Endodermal cell (in vitro differentiated cells): ENCODE data around the gene LONRF2. TPM values are rescaled to one million over a fixed set of nuclear protein-coding genes. Genes with fewer than 3 reads are reported as not detected.
"Not testable (repeated sequence)": the region's sequence is repeated elsewhere in the genome, so short reads cannot be mapped to it uniquely, and the experiment has no call there.

Experiments used
- DNase-seq: peaks from one replicate; pipeline ENCODE4 v3.0.0-alpha.2; 2017
- H3K27ac ChIP-seq: 2 replicates; pipeline ENCODE4 v1.5.1; 2013; ENCODE audit warnings: mild to moderate bottlenecking, low read depth, low read length, moderate library complexity
- H3K27me3 ChIP-seq: 2 replicates; pipeline ENCODE4 v1.6.1; 2013; ENCODE audit warnings: mild to moderate bottlenecking, low read length, moderate library complexity; ENCODE audit not compliant: insufficient read depth, control insufficient read depth, poor library complexity, severe bottlenecking
- H3K36me3 ChIP-seq: 2 replicates; pipeline ENCODE4 v1.7.0; 2013; ENCODE audit warnings: mild to moderate bottlenecking, low read length, moderate library complexity; ENCODE audit not compliant: control insufficient read depth, insufficient read depth
- H3K4me1 ChIP-seq: one replicate; pipeline ENCODE4 v1.7.0; 2013; ENCODE audit warnings: low read length; ENCODE audit not compliant: control insufficient read depth, insufficient read depth
- H3K4me3 ChIP-seq: 2 replicates; pipeline ENCODE4 v1.5.1; 2013; ENCODE audit warnings: mild to moderate bottlenecking, low read length, moderate library complexity
- H3K9ac ChIP-seq: 2 replicates; pipeline ENCODE4 v1.6.1; 2013; ENCODE audit warnings: mild to moderate bottlenecking, low read length, moderate library complexity; ENCODE audit not compliant: poor library complexity, severe bottlenecking; ENCODE audit errors: extremely low read depth
- H3K9me3 ChIP-seq: 2 replicates; pipeline ENCODE4 v1.6.1; 2013; ENCODE audit warnings: mild to moderate bottlenecking, low read length, moderate library complexity; ENCODE audit not compliant: control insufficient read depth
- H3K27ac Mint-ChIP-seq: 2 replicates; pipeline ENCODE4 v1.8.0; 2020; ENCODE audit warnings: mixed read lengths
- H3K27me3 Mint-ChIP-seq: 2 replicates; pipeline ENCODE4 v1.8.0; 2021; ENCODE audit warnings: mild to moderate bottlenecking, mixed read lengths; ENCODE audit not compliant: insufficient read depth
- H3K36me3 Mint-ChIP-seq: 2 replicates; pipeline ENCODE4 v1.8.0; 2020; ENCODE audit warnings: low read depth, mixed read lengths
- H3K4me1 Mint-ChIP-seq: 2 replicates; pipeline ENCODE4 v1.8.0; 2020; ENCODE audit warnings: mixed read lengths
- H3K4me3 Mint-ChIP-seq: 2 replicates; pipeline ENCODE4 v1.8.0; 2020; ENCODE audit warnings: mild to moderate bottlenecking, moderate library complexity, mixed read lengths
- H3K9me3 Mint-ChIP-seq: 2 replicates; pipeline ENCODE4 v1.8.0; 2020; ENCODE audit warnings: mild to moderate bottlenecking, mixed read lengths
- CTCF ChIP-seq: fragments of 200-600 bp; sonication (generic); conservative IDR thresholded peaks from 2 replicates; pipeline ENCODE4 v1.5.0; 2021; ENCODE audit warnings: antibody characterized with exemption, mild to moderate bottlenecking
- WGBS, 2 experiments: methylation state at CpG; one replicate each; pipeline versions ENCODE4 v1.1.5 to v1.1.7; 2013; ENCODE audit warnings: missing lambda C conversion rate in 2 of 2, mixed read lengths in 1 of 2; ENCODE audit not compliant: insufficient coverage in 1 of 2, insufficient read length in 1 of 2; 5-methylcytosine and 5-hydroxymethylcytosine counted together
- total RNA-seq, 2 donors: library from RNA; stranded (reverse); fragmentation: NEBNext Ultra II Directional in 1 of 2; extraction: Animal tissue kit (Norgen Biotek cat#: 25700) in 1 of 2; gene quantifications; 2 replicates in 1 of 2; 3 replicates in 1 of 2; pipeline ENCODE4 v1.2.1, GENCODE V29; 2021

The LONRF2 gene
- total RNA-seq, 2 donors from 2014 or later: 0.40 to 0.71 TPM

GRCh38 chr2:100350661-100351185 is 28.4 kb upstream of the LONRF2 start:
- TF ChIP-seq CTCF: no peak
- Histone ChIP-seq H3K27ac (no peak overlapping the region), H3K4me3 (no peak overlapping the region), H3K9me3 (no peaks in the 10 kb centered on the region), H3K36me3 (no peaks in the 10 kb centered on the region), H3K9ac (no peak overlapping the region), H3K4me1 (no peaks in the 10 kb centered on the region), H3K27me3 (no peaks in the 10 kb centered on the region)
- Mint-ChIP-seq H3K27ac (no peak overlapping the region), H3K27me3 (no peaks in the 10 kb centered on the region), H3K4me1 (peaks cover 5% of the 10 kb centered on the region), H3K4me3 (no peak overlapping the region), H3K36me3 (no peaks in the 10 kb centered on the region), H3K9me3 (peaks cover 6% of the 10 kb centered on the region)
- DNase-seq: no peak
- 90 to 100% methylated on average over 5 to 13 of the region's 13 CpGs for WGBS, 2 experiments

- not testable (repeated sequence) for H3K36me3 ChIP-seq, H3K4me3 Mint-ChIP-seq, DNase-seq, H3K9ac ChIP-seq, H3K4me1 Mint-ChIP-seq, H3K27me3 ChIP-seq, H3K27ac ChIP-seq, H3K36me3 Mint-ChIP-seq, H3K4me1 ChIP-seq, H3K27me3 Mint-ChIP-seq, H3K4me3 ChIP-seq, H3K27ac Mint-ChIP-seq
- H3K9me3 Mint-ChIP-seq: peaks cover 23% of the 10 kb centered on the region
- 89% methylated on average over 1 of the region's 1 CpG; no CpG with 5 or more reads in 1 of the 2 experiments for WGBS, 2 experiments
- peaks cover 14% of the 10 kb centered on the region for H3K9me3 ChIP-seq
Measured at GRCh38 chr2:100345144-100345543, 22.8 kb upstream of the LONRF2 start.

- 92 to 96% methylated on average over 4 of the region's 4 CpGs for WGBS, 2 experiments
- no peaks in the 10 kb centered on the region for H3K36me3 Mint-ChIP-seq
- H3K27me3 Mint-ChIP-seq: no peaks in the 10 kb centered on the region
- no peak overlapping the region for H3K9ac ChIP-seq
- no peak for DNase-seq
- H3K27ac ChIP-seq: no peak overlapping the region
- H3K4me3 ChIP-seq: no peak overlapping the region
- no peak overlapping the region for H3K27ac Mint-ChIP-seq
- no peaks in the 10 kb centered on the region for H3K4me1 Mint-ChIP-seq
- no peaks in the 10 kb centered on the region for H3K4me1 ChIP-seq
- H3K9me3 Mint-ChIP-seq: peaks cover 17% of the 10 kb centered on the region
- no peak for TF ChIP-seq CTCF
- H3K36me3 ChIP-seq: no peaks in the 10 kb centered on the region
- no peaks in the 10 kb centered on the region for H3K27me3 ChIP-seq
- H3K9me3 ChIP-seq: peaks cover 14% of the 10 kb centered on the region
- no peak overlapping the region for H3K4me3 Mint-ChIP-seq
Measured at GRCh38 chr2:100344433-100344832, 22.1 kb upstream of the LONRF2 start.

GRCh38 chr2:100342466-100342865 is 20.2 kb upstream of the LONRF2 start:
- not testable (repeated sequence) for H3K36me3 Mint-ChIP-seq, H3K4me3 Mint-ChIP-seq

More at GRCh38 chr2:100342466-100342865, 20.2 kb upstream of the LONRF2 start:
- H3K27ac ChIP-seq, DNase-seq, H3K9ac ChIP-seq, H3K4me3 ChIP-seq, H3K27me3 Mint-ChIP-seq, H3K4me1 Mint-ChIP-seq, H3K4me1 ChIP-seq, H3K27me3 ChIP-seq, H3K36me3 ChIP-seq, H3K27ac Mint-ChIP-seq: not testable (repeated sequence)
- peaks cover 16% of the 10 kb centered on the region for H3K9me3 Mint-ChIP-seq
- peaks cover 14% of the 10 kb centered on the region for H3K9me3 ChIP-seq
- 85% methylated on average over 2 of the region's 2 CpGs; no CpG with 5 or more reads in 1 of the 2 experiments for WGBS, 2 experiments
